VCaP (cell line): ENCODE results near the gene COG5.

Source experiments
- H3K27ac ChIP-seq: fragments of 450-650 bp; 2 replicates; pipeline ENCODE4 v1.5.1; 2017
- TF ChIP-seq, protein P1 (sequence below): fragments of 450-650 bp; conservative IDR thresholded peaks from 2 replicates; pipeline ENCODE4 v1.5.1; 2017; ENCODE audit warnings: mild to moderate bottlenecking, moderate library complexity

The COG5 gene

DNA sequence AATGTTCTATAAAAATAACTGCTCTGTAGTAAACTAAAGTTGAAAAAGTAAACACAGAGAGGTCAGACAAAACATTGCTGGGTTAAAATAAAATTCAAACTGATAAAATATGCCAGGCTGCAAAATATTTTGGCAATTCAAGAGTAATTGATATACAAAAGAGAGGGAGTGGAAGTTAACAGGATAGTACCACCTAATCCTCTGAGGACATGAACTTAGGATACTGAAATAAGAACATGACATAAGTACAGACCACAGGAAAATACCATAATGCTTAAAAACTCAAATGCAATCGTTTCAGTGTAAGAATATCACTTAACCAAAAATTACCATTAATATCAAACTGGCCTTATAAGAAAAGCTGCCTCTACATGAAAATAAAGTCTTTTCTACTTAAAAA, 131.5 kb downstream of the COG5 start:
- H3K27ac ChIP-seq: no peak overlapping the region
- TF ChIP-seq, protein P1, sequence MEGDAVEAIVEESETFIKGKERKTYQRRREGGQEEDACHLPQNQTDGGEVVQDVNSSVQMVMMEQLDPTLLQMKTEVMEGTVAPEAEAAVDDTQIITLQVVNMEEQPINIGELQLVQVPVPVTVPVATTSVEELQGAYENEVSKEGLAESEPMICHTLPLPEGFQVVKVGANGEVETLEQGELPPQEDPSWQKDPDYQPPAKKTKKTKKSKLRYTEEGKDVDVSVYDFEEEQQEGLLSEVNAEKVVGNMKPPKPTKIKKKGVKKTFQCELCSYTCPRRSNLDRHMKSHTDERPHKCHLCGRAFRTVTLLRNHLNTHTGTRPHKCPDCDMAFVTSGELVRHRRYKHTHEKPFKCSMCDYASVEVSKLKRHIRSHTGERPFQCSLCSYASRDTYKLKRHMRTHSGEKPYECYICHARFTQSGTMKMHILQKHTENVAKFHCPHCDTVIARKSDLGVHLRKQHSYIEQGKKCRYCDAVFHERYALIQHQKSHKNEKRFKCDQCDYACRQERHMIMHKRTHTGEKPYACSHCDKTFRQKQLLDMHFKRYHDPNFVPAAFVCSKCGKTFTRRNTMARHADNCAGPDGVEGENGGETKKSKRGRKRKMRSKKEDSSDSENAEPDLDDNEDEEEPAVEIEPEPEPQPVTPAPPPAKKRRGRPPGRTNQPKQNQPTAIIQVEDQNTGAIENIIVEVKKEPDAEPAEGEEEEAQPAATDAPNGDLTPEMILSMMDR: no peak

DNA sequence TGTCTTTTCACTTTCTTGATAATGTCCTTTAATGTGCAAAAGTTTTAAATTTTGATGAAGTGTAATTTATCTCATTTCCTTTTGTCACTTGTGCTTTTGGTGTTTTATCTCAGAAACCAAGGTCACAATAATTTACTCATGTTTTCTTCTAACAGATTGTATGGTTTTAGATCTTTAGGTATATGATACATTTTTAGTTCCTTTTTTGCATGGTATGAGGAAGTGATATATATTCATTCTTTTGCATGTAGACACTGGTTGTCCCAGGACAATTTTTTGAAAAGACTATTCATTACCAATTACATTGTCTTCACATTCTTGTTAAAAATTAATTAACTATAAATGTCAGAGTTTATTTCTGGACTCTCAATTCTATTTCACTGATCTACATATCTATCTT, 133.7 kb downstream of the COG5 start:
- TF ChIP-seq, protein P1: no peak
- H3K27ac ChIP-seq: no peak overlapping the region

DNA sequence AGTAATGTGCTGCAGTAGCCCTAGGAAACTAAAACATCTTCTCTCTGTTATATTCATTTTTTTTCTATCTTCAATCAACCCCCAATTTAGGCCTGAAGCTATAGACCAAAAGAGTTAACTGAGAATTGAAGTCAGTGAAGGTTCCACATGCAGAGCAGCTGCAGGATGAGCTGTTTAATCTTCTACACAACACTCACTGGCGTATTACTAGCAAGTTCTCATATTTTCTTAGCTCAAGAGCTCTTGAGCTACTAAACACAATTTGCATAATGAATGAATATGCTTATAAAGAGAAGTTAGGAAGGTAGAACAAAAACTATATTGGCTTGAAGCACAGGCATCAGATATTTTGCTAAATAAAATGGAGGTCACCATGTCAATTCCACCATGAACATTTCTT, 135.1 kb downstream of the COG5 start:
- TF ChIP-seq, protein P1: no peak
- H3K27ac ChIP-seq: no peak overlapping the region

DNA sequence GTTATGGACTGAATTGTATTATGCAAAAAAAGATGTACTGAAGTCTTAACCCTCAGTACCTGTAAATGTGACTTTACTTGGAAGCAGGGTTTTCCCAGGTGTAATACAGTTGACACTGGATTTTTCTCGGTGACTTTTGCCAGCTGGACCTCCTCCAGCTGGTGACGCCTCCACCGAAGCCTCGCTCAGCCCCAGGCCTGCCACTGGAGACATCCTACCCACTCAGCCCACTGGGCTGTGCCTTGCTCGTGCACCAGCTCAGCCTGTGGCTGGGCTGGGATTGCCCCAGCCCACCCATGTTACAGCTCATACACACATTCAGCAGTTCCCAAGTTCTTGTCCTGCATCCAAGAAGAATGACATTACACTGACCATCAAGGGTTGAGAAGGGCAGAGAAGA, 136.3 kb downstream of the COG5 start:
- no peak overlapping the region for H3K27ac ChIP-seq
- TF ChIP-seq, protein P1: no peak

DNA sequence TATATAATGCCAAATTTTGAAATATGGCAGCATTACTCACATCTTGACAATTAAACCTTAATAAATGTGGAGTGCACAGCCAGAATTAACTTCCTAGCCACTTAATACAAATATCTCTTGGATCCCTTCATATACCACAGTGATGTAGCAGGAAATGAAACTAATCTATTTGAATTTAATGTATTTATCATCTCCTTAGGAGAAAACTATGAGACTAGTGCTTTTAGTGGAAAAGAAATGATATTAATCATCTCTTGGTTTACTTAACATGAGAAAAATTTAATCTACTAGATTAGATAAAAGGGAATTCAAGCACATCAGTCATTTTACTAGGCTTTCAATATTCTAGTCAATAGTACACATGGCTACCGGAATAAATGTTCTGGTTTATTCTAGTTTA, 149.5 kb downstream of the COG5 start:
- no peak overlapping the region for H3K27ac ChIP-seq
- TF ChIP-seq, protein P1: no peak

DNA sequence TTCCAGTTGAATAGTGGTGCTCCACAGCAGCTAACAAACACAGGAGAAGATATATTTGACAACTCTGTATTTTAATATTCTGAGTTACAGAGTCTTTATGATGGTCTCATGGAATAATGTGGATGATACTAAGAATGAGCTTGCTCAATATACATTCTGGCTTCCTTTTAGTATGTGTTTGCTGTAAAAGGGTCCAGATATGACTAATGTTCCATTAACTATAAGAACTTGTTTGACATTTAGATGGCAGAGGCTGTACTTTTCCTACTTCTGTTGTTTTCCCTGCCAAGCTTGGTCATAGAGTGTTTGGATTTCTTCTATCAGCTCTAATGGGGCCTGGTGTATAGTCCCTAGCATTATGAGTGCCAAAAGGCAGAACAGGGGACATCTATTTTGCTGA, 155.4 kb downstream of the COG5 start:
- TF ChIP-seq, protein P1: no peak
- no peak overlapping the region for H3K27ac ChIP-seq

DNA sequence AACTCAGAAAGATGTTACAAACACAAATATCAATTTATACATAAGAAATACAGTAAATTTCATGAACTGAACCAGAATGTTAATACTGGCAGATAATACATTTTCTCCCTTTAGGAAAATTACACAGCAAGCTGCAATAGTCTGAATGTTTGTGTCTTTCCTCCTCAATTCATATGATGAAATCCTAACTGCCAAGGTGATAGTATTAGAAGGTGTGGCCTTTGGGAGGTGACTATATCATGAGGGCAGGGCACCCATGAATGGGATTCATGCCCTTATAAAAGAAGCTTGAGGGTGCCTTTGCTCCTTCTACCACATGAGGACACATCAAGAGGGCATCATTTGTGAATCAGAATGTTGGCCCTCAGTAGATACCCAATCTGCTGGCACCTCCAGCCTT, 158.2 kb downstream of the COG5 start:
- H3K27ac ChIP-seq: no peak overlapping the region; the same call in 1 of the 2 replicates
- TF ChIP-seq, protein P1: no peak
